ENCODE measurements around the gene RAB4B.

DNA sequence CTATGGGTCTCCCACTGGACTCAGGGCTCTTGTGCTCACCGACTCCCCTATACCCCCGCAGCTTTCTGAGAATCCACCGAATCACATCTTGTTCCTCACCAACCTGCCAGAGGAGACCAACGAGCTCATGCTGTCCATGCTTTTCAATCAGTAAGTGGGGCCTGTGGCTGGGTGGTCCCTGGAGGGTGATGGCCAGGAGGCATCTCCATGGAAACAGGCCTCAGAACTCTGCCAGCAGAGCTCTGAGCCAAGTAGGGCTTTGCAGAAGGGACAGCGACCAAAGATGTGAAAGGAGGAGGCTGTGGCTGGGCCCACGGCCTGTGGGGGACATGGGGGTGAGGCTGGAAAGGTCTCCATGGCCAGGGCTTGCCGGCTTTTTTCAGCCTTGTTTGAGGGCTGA is 14.5 kb upstream of the RAB4B start:
- TF ChIP-seq CTCF (tag by site-specific recombination; IDR thresholded peaks at IDR 0.05) (no peak), ZSCAN16 (tag by site-specific recombination; IDR thresholded peaks at IDR 0.05) (no peak), KLF8 (tag by site-specific recombination; IDR thresholded peaks at IDR 0.05) (no peak), ZNF530 (tag by site-specific recombination; IDR thresholded peaks at IDR 0.05; ENCODE audit: low read depth) (no peak), ZFP69B (tag by site-specific recombination; IDR thresholded peaks at IDR 0.05) (no peak), ZNF248 (tag by site-specific recombination; IDR thresholded peaks at IDR 0.05) (no peak), ZBTB21 (tag by site-specific recombination; IDR thresholded peaks at IDR 0.05) (no peak), ATF2 (tag by site-specific recombination; IDR thresholded peaks at IDR 0.05; ENCODE audit: low read depth) (no peak), ZNF677 (tag by site-specific recombination; IDR thresholded peaks at IDR 0.05) (no peak), ZNF707 (tag by site-specific recombination; IDR thresholded peaks at IDR 0.05) (no peak)
